A673 (cell line): ENCODE measurements around the gene ITGA11. TPM values are rescaled to one million over a fixed set of nuclear protein-coding genes. Genes with fewer than 3 reads are reported as not detected.

ENCODE experiments used
- BruUV-seq: library from RNA; stranded (reverse); fragments of 400-500 nt; replicated peaks from 2 replicates; lab custom pipeline; 2021; lab: Mats Ljungman, UMichigan
- CTCF ChIA-PET: fragments of 300-600 bp; sonication (Branson Sonifier 250); formaldehyde crosslinking; loops from one replicate; lab custom pipeline; 2022; ENCODE audit warnings: antibody characterized with exemption; lab: Charles Lee
- POLR2A ChIA-PET: fragments of 300-600 bp; sonication (Branson Sonifier 250); formaldehyde crosslinking; loops from one replicate; lab custom pipeline; 2022; ENCODE audit warnings: antibody characterized with exemption; ENCODE audit not compliant: low non-redundant PET; lab: Charles Lee
- DNase-seq: peaks from one replicate; pipeline ENCODE4 v3.0.0-alpha.2; 2015; ENCODE audit warnings: low spot score
- H3K27ac ChIP-seq: fragments of 200-600 bp; sonication (generic); 2 replicates; pipeline ENCODE4 v1.5.1; 2016; ENCODE audit warnings: mixed run types, low read depth, mild to moderate bottlenecking, mixed read lengths, antibody characterized with exemption, low read length; ENCODE audit not compliant: poor library complexity, severe bottlenecking
- H3K27me3 ChIP-seq: fragments of 200-600 bp; sonication (generic); replicated peaks from 2 replicates; pipeline ENCODE4 v1.6.1; 2017; ENCODE audit warnings: mixed run types, low read depth, mild to moderate bottlenecking, mixed read lengths, antibody characterized with exemption, low read length; ENCODE audit not compliant: insufficient read depth, poor library complexity
- H3K36me3 ChIP-seq: fragments of 200-600 bp; sonication (generic); 2 replicates; pipeline ENCODE4 v1.6.1; 2016; ENCODE audit warnings: mixed run types, mild to moderate bottlenecking, mixed read lengths, antibody characterized with exemption, low read length; ENCODE audit not compliant: insufficient read depth, poor library complexity, severe bottlenecking
- H3K4me1 ChIP-seq: fragments of 200-600 bp; sonication (generic); 2 replicates; pipeline ENCODE4 v1.6.1; 2017; ENCODE audit warnings: mixed run types, mild to moderate bottlenecking, mixed read lengths, antibody characterized with exemption, low read length; ENCODE audit not compliant: insufficient read depth, poor library complexity, severe bottlenecking
- H3K4me3 ChIP-seq: fragments of 200-600 bp; sonication (generic); 2 replicates; pipeline ENCODE4 v1.5.1; 2016; ENCODE audit warnings: low read depth, mixed run types, mild to moderate bottlenecking, mixed read lengths, low read length; ENCODE audit not compliant: poor library complexity, severe bottlenecking
- H3K9me3 ChIP-seq: fragments of 200-600 bp; sonication (generic); 2 replicates; pipeline ENCODE4 v1.6.1; 2016; ENCODE audit warnings: mixed run types, low read depth, mild to moderate bottlenecking, mixed read lengths, antibody characterized with exemption, low read length; ENCODE audit not compliant: poor library complexity, severe bottlenecking
- EZH2 ChIP-seq: fragments of 200-600 bp; sonication (generic); IDR thresholded peaks from 2 replicates; pipeline ENCODE4 v1.6.1; 2017; ENCODE audit warnings: borderline replicate concordance, low read depth, mild to moderate bottlenecking, mixed read lengths, antibody characterized with exemption, low read length; ENCODE audit not compliant: poor library complexity, severe bottlenecking
- intact Hi-C: fragments of 100-400 bp; cut with micrococcal nuclease; formaldehyde crosslinking; loops from one replicate; pipeline ENCODE4 v1.10.0; 2022; ENCODE audit not compliant: unreplicated experiment
- total RNA-seq: library from RNA; stranded (reverse); gene quantifications from 2 replicates; pipeline ENCODE4 v1.2.3, GENCODE V29; 2021
- TF ChIP-seq, protein P1 (sequence below): fragments of 300-800, 200-600 bp; sonication (generic); conservative IDR thresholded peaks from 2 replicates; pipeline ENCODE4 v1.5.1; 2017; ENCODE audit warnings: low read depth, mild to moderate bottlenecking, antibody characterized with exemption, low read length, moderate library complexity, mixed read lengths

The ITGA11 gene
- total RNA-seq, 1 experiment from 2014 or later: 0.45 TPM

DNA sequence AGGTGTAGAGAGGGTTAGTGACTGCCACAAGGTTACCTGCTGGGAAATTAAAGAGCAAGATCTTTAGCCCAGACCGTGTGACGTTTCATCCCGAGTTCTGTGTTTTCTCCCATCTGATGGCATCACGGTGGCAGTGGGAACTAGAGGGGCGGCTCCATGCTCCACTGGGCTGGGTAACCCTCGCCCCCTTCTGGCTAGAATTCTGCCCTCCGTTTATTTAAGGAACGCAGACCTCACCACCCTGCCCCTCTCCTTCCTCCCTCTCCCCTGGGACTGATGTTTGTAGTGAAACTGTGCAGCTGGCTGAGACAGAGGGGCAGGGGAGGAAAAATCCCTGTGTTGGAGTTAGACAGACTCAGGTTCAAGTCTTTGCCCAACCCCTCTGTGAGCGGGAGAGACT lies 65.6 kb downstream of the ITGA11 start:
- POLR2A ChIA-PET: no interaction called here
- CTCF ChIA-PET: no interaction called here
- H3K27ac ChIP-seq: no peak overlapping the region
- peak; percentile 28 for DNase-seq
- H3K4me3 ChIP-seq: no peak overlapping the region
- no peaks in the 10 kb centered on the region for H3K36me3 ChIP-seq
- H3K9me3 ChIP-seq: no peaks in the 10 kb centered on the region
- no peak for TF ChIP-seq EZH2
- TF ChIP-seq, protein P1, sequence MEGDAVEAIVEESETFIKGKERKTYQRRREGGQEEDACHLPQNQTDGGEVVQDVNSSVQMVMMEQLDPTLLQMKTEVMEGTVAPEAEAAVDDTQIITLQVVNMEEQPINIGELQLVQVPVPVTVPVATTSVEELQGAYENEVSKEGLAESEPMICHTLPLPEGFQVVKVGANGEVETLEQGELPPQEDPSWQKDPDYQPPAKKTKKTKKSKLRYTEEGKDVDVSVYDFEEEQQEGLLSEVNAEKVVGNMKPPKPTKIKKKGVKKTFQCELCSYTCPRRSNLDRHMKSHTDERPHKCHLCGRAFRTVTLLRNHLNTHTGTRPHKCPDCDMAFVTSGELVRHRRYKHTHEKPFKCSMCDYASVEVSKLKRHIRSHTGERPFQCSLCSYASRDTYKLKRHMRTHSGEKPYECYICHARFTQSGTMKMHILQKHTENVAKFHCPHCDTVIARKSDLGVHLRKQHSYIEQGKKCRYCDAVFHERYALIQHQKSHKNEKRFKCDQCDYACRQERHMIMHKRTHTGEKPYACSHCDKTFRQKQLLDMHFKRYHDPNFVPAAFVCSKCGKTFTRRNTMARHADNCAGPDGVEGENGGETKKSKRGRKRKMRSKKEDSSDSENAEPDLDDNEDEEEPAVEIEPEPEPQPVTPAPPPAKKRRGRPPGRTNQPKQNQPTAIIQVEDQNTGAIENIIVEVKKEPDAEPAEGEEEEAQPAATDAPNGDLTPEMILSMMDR: no peak
- no TSS peak for BruUV-seq
- intact Hi-C loops: no loop called here
- H3K4me1 ChIP-seq: no peaks in the 10 kb centered on the region
- no peaks in the 10 kb centered on the region for H3K27me3 ChIP-seq

DNA sequence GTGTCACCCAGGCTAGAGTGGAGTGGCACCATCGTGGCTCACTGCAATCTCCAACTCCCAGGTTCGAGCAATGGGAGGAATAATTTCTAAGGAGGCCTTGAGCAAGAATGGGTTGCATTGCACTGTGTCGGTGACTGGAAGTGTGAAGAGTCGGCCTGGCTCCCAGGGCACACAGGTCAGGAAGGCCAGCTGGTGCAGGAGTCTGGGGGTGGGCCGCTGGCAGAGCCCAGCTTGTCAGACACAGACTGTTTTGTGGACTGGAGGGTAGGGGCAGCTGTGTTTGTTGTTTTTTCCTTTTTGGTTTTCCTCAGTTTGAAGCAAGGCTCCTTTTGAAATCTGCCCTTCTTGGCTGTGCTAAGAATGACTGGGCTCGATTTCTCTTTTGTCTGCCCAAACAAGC lies 66.2 kb downstream of the ITGA11 start:
- BruUV-seq: no TSS peak
- DNase-seq: no peak
- no peaks in the 10 kb centered on the region for H3K9me3 ChIP-seq
- intact Hi-C loops: no loop called here
- no peaks in the 10 kb centered on the region for H3K4me1 ChIP-seq
- H3K36me3 ChIP-seq: no peaks in the 10 kb centered on the region
- ChIA-PET POLR2A (no interaction called here), CTCF (no interaction called here)
- H3K4me3 ChIP-seq: no peak overlapping the region
- TF ChIP-seq, protein P1: no peak
- TF ChIP-seq EZH2: no peak
- H3K27ac ChIP-seq: no peak overlapping the region
- H3K27me3 ChIP-seq: no peaks in the 10 kb centered on the region

DNA sequence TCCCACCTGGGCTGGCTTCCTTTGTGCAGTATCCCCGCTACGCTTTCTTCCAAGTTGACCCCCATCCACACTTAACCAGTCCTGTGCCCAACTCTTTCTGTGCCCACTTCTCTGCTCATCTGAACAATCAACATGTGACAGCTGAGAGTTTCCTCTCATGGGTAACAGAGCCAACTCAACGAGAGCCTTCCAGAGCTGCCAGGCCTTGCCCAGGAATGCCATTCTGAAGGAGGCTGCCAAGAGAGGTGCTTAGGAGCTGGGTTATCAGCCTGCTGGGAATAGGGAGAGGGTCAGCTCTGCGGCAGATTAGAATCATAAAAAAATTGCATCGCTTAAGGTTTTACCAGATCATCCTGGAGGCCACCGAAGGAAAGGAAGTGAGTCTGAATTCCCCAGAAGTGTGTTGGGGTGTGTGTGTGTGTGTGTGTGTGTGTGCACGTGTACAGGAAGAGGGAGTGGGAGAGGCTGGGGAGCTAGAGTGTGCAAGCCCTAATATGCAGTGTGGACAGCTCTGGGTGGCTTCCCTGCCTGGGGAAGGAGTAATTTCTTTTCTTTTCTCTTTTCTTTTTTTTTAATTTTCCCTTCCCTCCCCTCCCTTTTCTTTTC lies 66.7 kb downstream of the ITGA11 start:
- no peaks in the 10 kb centered on the region for H3K36me3 ChIP-seq
- no peaks in the 10 kb centered on the region for H3K9me3 ChIP-seq
- intact Hi-C loops: no loop called here
- BruUV-seq: no TSS peak
- H3K27ac ChIP-seq: no peak overlapping the region
- H3K27me3 ChIP-seq: no peaks in the 10 kb centered on the region
- no peaks in the 10 kb centered on the region for H3K4me1 ChIP-seq
- CTCF ChIA-PET: interaction anchor here (0.6 to 0.8 kb wide), 2 partner anchors 58 to 141 kb away, joined by 3 to 4 read pairs; no protein-coding TSS in a partner anchor
- DNase-seq: no peak
- POLR2A ChIA-PET: no interaction called here
- TF ChIP-seq, protein P1: no peak
- no peak for TF ChIP-seq EZH2
- no peak overlapping the region for H3K4me3 ChIP-seq
